C1 segment of cervical spinal cord (tissue), 14 donors: ENCODE data around the gene TNFRSF6B.

Source experiments
- DNase-seq, 14 donors: peaks; one replicate each; lab custom pipeline; 2025; lab: John Stamatoyannopoulos, UW

The TNFRSF6B gene

GRCh38 chr20:63686094-63686491 is 10.4 kb upstream of the TNFRSF6B start:
- DNase-seq = no peak

GRCh38 chr20:63686492-63687321 is 9.7 kb upstream of the TNFRSF6B start:
- DNase-seq = peak in 1 of 14 donors; percentile 69

GRCh38 chr20:63687419-63688178 is 8.9 kb upstream of the TNFRSF6B start:
- no peak for DNase-seq

GRCh38 chr20:63688228-63689045 is 8.0 kb upstream of the TNFRSF6B start:
- no peak for DNase-seq

DNA sequence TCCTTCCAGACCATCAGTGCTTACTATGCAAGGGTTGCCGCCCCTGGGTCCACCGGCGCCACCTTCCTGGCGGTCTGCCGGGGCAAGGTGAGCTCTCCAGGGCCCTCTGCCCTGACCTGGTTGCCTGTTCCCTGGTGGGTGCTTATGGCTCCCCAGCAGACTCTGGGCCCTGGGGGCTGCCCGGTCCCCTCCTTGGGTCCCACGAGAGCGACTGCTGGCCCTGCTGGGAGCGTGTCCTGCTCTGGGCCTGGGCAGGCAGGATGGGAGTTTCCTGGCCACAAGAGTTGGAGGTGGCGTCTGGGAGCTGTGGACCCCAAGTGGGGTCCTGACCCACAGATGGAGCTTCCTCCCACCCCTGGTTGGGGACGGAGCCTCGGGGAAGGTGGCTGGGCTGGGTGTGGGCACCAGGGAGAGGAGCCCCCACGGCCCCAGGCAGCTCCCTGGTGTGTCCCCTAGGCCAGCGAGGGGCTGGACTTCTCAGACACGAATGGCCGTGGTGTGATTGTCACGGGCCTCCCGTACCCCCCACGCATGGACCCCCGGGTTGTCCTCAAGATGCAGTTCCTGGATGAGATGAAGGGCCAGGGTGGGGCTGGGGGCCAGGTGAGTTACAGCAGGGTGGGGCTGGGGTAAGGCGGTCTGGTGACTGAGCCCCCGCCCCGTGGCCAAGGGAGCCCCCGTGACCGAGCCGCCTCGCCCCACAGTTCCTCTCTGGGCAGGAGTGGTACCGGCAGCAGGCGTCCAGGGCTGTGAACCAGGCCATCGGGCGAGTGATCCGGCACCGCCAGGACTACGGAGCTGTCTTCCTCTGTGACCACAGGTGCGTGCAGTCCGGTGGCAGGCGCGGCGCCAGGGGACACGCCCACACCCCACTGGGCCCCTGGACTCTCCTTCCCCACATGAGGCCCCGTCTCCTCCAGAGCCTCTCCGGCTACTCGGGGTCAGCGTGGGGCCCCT is 7.1 kb upstream of the TNFRSF6B start:
- DNase-seq = no peak

GRCh38 chr20:63690003-63690897 is 6.2 kb upstream of the TNFRSF6B start:
- no peak for DNase-seq

- no peak for DNase-seq
These were observed 5.3 kb upstream of the TNFRSF6B start for GRCh38 chr20:63690898-63691710.

- no peak for DNase-seq
These were observed 4.6 kb upstream of the TNFRSF6B start for GRCh38 chr20:63691711-63692435.

DNA sequence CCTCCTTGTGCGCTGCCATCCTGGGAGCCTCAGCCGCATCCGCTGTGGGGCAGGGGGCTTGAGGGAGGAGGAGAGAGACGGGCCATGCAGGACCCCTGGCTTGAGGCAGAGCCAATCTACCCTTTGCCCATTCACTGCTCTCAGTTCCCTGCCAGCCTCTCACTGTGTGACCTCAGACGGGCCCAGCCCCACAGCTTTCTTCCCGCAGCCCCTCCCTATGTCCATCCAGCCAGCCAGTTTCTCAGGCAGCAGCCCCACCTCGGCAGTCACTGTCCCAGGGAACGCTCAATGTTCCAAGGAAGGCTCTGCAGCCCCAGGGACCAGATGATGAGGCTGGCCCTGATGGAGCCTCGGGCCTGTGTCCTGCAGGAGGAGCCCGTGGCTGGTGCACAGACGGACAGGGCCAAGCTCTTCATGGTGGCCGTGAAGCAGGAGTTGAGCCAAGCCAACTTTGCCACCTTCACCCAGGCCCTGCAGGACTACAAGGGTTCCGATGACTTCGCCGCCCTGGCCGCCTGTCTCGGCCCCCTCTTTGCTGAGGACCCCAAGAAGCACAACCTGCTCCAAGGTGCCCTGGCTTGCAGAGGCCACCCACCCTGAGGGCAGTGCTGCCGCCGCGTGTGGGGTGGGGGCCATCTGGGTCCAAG is 3.9 kb upstream of the TNFRSF6B start:
- no peak for DNase-seq

- no peak for DNase-seq
These were observed 3.2 kb upstream of the TNFRSF6B start for GRCh38 chr20:63693083-63693732.

DNA sequence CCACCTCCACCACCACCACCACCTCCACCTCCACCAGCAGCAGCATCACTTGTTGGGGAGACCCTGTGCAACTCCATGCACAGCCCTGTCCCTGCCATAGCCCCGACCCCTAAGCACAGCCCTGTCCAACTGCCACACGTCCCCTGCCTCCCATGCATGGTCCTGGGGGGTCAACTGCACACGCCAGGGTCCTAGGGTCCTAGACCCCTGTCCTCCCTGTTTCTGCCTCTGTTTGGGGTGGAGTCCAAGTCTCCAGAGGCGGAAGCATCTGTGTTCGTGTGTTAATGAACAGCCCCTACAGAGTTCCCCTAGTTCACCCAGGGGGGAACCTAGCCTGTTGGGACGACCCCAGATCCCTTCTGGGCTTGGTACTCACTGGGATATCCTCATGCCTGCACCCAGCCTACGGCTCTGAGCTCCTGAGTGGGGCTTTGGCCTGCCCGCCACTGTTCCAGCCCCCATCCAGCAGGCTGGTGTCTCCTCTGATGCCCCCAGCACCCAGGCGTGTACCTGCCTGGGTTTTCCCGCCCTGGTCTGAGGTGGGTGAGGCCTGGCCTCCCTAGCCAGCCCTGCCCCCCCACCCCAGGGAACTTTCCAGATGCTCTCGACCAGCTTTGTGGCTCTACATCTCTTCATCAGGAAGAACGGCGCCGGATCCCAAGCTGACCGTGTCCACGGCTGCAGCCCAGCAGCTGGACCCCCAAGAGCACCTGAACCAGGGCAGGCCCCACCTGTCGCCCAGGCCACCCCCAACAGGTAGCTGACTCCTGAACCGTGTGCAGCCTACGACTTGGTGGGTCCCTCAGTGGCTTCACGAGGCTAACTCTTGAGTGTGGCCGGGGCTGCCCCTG is 2.5 kb upstream of the TNFRSF6B start:
- no peak for DNase-seq

DNA sequence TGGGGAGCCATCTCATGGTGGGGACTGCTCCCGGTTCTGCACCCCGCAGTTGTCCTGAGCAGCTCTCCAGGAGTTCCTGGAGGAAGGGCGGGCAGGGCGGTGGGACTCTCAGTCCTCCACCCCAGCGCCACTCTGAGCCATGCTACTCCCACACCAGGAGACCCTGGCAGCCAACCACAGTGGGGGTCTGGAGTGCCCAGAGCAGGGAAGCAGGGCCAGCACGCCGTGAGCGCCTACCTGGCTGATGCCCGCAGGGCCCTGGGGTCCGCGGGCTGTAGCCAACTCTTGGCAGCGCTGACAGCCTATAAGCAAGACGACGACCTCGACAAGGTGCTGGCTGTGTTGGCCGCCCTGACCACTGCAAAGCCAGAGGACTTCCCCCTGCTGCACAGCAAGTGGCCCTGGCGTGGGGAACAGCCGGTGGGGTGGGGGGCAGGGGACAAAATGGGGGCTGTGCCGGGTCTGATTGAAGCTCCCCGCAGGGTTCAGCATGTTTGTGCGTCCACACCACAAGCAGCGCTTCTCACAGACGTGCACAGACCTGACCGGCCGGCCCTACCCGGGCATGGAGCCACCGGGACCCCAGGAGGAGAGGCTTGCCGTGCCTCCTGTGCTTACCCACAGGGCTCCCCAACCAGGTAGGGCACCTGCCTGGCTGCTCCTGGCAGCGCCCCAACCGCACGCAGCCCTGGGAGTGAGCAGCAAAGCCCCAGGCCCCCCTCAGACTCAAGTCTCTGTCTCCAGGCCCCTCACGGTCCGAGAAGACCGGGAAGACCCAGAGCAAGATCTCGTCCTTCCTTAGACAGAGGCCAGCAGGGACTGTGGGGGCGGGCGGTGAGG is 1.6 kb upstream of the TNFRSF6B start:
- no peak for DNase-seq

DNA sequence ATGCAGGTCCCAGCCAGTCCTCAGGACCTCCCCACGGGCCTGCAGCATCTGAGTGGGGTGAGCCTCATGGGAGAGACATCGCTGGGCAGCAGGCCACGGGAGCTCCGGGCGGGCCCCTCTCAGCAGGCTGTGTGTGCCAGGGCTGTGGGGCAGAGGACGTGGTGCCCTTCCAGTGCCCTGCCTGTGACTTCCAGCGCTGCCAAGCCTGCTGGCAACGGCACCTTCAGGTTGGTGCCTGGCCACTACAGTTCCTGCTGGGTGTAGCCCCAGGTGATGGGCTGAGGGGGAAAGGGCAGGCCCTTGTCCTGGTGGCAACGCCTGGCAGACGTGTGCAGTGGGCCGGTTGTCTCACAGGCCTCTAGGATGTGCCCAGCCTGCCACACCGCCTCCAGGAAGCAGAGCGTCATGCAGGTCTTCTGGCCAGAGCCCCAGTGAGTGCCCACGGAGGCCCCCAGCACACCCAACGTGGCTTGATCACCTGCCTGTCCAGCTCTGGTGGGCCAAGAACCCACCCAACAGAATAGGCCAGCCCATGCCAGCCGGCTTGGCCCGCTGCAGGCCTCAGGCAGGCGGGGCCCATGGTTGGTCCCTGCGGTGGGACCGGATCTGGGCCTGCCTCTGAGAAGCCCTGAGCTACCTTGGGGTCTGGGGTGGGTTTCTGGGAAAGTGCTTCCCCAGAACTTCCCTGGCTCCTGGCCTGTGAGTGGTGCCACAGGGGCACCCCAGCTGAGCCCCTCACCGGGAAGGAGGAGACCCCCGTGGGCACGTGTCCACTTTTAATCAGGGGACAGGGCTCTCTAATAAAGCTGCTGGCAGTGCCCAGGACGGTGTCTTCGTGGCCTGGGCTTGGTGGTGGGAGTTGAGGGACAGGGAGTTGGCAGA is 787 bp upstream of the TNFRSF6B start:
- DNase-seq = no peak

- no peak for DNase-seq
These were observed 185 bp upstream of the TNFRSF6B start for GRCh38 chr20:63696306-63696627.
